ENCODE results near the gene METRN.

DNA sequence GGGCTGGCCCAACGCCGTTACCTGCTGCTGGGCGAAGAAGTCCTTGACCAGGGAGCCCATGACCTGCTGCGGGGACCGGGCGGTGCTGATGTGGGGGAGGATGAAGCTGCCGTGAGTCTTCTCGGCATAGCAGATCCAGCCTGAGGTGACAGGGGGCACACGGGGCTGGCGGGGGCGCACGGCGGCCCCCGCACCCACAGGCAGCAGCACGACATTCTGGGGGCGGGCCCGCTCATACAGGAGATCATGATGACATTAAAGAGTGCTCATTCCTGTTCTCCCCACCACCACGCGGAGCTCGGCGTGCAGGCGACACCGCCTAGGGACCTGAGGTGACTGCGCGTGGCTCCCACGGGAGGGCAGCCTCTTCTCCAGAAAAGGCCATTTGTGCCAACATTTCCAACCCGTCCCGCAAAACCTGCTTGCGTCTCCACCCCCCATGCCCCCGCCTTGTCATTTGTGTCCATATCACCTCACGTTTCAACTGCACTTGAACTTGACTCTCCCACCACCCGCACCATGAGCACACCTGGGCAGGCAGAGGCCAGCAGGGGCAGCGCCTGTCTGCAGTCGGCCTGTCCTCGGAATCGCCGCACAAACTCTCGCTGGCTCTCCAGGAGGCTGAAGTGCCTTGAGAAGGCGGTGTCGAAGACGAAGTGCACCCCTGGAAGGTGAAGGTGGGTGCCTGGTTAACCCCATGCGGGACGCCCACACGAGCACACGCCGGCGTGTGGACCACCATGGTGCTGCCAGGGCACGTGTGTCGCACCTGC lies 19.5 kb downstream of the METRN start:
- TF ChIP-seq, protein P1, sequence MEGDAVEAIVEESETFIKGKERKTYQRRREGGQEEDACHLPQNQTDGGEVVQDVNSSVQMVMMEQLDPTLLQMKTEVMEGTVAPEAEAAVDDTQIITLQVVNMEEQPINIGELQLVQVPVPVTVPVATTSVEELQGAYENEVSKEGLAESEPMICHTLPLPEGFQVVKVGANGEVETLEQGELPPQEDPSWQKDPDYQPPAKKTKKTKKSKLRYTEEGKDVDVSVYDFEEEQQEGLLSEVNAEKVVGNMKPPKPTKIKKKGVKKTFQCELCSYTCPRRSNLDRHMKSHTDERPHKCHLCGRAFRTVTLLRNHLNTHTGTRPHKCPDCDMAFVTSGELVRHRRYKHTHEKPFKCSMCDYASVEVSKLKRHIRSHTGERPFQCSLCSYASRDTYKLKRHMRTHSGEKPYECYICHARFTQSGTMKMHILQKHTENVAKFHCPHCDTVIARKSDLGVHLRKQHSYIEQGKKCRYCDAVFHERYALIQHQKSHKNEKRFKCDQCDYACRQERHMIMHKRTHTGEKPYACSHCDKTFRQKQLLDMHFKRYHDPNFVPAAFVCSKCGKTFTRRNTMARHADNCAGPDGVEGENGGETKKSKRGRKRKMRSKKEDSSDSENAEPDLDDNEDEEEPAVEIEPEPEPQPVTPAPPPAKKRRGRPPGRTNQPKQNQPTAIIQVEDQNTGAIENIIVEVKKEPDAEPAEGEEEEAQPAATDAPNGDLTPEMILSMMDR (IDR thresholded peaks at IDR 0.05; ENCODE audit: low read length): no peak
- TF ChIP-seq EZH2 (optimal IDR thresholded peaks at IDR 0.05; ENCODE audit: low read depth, low read length) (no peak), EZH2phosphoT487 (IDR thresholded peaks at IDR 0.05; ENCODE audit: low read length) (no peak)

Data from MM.1S (cell line).